Activated effector memory CD4-positive, alpha-beta T cell treated with Interleukin-2 at 50 U/mL for 16 hours (primary cell): ENCODE measurements around the gene LURAP1L.

Experiments
- DNase-seq: peaks from one replicate; pipeline ENCODE4 v3.0.0-alpha.2; 2020

Gene LURAP1L

DNA sequence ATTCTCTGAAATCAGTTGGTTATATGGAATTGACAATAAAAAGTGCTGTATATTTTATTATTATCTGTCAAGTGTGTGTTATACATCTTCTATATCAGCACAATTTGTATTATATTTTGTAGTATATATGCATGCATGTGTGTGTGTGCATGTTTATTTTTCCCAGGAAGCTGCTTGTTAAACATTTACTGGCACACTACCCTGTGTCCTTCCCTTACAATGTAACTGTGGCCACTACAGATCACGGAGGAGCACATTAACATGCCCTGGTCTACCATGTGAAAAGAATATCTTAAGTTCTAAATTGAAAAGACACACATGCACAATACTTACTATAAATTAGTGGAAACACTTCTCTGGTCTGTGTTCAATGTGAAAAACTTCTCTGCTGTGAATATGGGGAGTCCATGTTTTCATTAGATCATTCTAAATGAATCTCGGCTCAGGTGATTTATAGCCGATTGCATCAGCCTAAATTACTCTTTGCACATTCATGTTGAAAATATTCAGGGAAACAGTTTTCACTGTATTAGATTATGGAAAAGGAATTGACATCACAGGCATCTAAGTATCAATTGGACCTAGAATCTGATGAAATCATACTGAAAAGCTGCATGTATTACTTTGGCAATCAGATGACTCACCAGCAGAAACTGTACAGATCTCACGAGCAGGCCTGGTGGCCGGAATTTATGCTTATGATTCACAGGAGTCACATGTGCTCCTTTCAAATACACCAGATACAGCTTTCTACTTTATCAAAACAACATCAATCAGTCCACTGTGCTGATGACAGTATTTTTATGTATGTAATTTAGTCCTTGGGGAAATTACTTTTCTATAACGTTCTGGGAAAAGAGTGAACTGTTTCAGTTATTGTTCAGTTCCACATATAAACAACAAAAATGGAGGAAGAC, 39.4 kb downstream of the LURAP1L start:
- no peak for DNase-seq

DNA sequence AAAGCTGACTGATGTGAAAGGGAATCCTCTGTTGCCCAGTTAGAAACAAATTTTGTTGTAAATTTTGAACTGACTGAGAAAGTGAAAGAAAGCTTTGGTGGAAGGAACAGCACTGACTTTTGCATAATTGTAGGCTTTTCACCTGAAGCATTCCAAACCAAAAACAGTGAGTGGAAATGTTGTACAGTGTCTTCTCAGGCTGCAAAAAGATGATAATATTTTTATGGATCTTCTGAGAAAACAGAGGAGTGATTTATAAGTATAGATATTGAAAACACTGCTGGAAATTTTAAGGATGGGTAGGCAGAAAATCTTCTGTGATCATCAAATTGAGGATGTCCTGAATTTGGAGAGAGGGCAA, 40.0 kb downstream of the LURAP1L start:
- DNase-seq, result no peak

DNA sequence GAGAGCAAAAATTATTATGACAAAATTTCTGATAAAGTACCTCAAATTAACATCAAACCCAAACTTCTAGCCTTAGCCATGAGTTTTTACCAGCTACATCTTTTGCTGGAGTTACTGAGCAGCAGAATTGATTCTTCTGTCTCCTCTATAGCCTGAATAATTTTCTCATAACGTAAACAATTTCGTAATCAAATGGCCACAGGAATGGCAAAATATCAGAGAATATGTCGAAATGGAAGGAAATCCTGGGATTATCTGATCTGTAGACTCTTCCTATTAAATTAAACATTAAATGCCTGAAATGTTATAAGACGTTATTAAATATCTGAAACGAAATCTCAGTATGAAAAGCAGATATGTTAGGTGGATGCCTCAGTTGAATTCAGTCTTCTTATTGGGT, 41.1 kb downstream of the LURAP1L start:
- no peak for DNase-seq

DNA sequence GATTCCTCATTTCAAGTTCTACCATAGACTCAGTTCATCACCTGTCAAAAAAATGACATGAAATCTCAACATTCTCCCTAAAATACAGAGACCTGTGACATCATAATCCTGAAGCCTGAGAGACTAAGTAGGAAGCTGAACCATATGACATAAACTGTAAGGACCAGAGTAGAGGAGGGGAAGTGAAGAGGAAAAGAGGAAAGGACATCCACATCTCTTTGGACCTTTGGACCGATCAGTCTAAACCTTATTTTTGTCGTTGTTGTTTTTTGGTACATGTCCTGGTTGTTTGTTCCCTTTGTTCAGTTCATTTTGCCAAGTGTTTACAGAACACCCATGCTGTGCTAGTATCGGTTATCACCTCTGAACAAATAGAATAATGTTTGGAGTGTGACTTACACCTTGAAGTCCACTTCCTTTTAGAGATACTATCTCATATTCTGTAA, 41.9 kb downstream of the LURAP1L start:
- no peak for DNase-seq

DNA sequence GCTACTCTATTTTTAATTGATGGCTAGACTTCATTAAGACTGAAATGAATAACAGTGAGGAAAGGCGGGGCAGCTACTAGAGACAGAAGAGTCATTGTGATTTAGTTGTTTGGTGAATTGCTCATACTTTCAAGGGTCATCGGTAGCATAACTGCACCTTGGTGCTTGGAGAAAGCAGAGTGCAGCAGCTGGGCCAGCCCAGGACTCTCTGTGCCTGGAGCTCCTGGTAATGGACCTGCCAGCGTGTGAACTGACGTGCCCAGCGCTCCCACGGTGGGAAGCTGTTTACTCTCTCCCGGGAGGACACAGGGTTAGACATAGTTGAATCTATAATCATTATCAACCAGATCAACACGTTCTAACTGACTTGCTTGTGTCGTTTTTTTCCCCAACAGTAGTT, 42.9 kb downstream of the LURAP1L start:
- DNase-seq, result no peak

DNA sequence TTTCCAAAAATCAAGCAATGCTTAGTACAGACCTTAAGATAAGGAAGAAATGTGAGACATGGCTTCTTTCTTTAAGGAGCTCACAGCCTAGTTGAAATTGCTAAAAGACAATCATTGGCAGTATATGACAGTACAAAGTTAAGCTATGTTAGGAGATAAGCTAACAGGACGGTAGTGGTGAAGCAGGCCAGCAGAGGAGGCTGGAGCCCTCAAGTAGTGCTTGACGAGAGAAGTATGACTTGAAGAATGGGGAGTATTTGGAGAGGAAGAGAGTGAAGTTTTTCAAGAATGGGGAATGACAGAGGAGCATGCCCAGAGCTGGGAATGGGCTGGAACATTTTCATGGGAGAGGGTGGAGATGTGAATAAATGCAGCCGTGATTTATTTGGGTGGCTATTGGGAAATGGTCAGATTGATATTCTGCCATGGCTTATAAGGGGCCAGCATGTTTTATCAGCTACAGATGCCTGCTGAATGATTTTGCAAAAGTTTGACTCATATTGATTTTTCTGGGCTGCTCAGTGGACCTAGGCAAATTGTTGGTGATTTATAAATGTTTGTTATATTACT, 43.7 kb downstream of the LURAP1L start:
- DNase-seq, result no peak

DNA sequence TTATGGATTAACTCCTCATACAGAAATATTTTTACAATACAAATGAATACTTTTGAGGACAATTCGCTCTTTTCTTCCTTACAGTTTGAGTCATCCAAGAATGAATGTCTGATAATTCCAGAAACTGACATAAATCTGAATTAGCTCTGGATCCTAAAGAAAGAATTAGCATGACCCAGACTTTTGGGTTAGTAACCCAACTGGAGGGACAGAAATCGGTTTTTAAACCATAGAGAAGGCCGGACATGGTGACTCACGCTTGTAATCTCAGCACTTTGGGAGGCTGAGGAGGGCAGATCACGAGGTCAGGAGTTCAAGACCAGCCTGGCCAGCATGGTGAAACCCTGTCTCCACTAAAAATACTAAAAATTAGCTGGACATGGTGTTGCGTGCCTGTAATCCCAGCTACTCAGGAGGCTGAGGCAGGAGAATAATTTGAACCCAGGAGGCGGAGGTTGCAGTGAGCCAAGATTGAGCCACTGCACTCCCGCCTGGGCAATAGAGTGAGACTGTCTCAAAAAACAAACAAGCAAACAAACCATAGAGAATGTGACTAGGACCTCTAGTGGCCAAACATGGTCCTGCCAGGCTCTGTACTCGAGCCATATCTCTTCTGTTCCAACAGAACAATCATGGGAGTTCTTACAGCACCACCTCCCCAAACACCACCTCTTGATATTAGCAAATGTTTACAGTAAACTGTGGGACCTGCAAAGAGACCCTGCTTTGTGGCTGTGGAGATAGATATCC, 44.8 kb downstream of the LURAP1L start:
- DNase-seq, result no peak

DNA sequence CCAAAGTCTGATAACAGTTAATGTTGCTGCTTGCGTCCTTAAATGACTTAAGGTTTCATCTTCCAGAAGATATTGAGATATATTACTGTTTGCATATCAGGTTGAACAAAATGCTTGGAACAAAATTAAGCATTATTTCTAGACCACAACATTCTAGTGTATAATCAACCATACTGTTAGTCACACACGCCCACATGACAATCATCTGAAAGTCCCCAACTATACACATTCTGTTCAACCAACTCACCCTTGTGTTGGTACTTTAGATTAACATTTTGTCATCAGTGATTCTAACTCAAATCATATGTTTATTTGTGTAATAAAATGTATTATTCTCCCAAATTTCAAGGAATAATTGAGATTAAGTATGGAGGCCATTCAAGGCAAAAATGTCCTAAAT, 47.3 kb downstream of the LURAP1L start:
- DNase-seq, result no peak

DNA sequence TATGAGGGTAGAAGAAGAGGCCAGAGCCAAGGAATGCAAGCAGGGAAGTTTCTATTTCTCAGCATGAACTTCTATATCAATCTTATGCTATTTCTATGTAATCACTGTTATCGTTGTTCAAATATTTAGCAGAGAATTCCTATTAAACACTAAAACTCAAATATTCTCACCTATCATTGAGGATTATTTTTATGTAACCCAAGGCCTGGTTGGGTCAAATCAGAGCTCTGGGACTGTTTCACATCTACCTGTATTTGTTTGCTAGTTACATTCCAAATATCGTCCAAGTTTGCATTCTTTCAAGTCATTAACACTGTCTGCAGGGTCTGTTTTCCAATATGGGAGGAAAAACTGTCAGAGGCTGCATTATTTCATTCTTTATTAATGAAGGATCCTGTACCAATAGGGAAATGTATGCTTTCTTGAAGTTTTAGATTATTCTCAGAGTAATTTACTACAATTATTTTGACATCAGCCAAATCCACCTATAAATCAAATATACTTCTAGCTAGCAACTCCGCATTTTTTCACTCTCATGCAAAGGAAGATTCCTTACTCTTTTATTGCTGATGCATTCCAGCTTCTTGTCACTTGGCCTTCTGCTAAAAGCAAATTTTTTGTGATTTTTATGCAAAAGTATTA, 52.2 kb downstream of the LURAP1L start:
- DNase-seq, result no peak

DNA sequence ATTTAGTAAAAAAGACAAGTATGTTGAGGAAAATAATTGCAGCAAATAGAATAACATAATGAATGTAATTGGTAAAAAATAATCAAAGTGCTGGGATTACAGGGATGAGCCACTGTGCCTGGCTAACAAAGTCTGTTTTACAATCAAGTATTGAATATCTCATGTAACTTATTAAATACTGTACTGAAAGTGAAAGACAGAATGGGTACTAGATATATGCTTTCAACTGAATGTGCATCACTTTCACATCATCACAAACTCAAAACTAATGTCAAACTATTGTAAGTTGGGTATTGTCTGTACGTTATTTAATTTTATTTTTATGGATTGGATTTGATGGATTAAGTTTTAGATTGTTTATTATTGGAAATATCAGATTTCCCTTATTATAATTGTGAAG, 58.9 kb downstream of the LURAP1L start:
- no peak for DNase-seq

DNA sequence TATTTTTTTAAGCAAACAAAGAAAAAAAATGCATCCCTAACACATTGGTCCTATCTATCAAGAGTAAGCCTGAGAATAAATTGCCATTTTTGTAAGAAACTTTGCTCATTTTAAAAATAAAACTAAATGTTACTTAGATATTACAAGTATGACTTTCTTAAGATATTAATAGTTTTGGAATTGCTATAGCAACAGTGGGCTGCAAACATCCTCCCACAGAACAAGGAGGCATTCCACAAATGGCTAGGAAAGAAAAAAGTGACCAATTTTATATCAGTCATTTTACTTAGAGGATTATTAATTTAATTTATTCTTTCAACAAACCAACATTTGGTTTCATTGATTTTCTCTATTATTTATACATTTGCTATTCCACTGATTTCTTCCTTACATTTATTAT, 63.7 kb downstream of the LURAP1L start:
- no peak for DNase-seq

DNA sequence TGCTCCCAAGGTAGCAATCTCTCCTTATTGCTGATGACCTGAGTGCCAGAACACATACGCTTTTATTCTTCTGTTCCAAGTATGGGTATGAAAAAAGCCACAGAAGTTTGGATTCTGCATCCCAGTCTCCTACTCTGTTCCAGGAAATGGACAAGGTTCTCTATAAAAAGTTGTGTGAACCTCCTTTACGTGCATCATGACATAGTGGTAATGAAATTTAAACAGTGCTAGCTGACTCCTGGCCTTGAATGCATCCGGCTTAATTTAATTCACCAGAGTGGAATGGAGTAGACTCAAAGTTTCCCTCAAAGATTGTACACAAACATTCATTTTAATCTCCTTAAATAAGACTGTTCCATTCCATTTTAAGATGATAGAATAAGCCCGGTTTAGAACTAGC, 68.9 kb downstream of the LURAP1L start:
- DNase-seq, result no peak

DNA sequence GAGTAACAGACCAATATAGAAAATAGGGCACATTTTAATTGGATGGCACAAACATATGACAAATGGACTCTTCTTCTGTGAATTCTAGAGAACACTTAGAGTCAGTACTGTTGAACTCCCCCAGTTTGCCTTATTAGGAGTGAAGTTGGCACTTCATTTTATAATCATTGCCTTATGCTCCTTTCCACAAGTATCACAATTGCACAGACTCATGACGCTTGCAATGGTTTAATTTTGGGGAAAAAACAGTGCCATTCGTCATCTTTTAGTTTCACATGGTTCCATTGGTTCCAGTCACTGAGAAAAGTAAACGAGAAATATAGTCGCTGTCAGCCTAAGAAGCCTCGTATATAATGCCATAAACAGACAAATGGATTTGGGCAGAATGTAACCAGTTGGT, 71.2 kb downstream of the LURAP1L start:
- DNase-seq, result no peak

DNA sequence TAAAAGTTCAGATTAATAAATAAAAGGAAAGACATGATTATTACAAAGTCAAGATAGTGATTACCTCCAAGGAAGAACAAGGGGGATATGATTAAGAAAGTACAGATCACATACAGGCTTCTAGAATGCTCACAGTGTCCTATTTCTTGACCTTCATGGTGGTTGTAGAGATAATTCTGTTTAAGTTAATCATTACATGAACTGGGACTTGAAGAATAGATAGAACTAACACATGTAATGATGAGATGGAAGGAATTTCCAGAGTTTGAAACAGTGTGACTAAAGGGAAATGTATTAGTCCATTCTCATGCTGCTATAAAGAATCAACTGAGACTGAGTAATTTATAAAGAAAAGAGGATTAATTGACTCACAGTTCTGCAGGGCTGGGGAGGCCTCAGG, 72.7 kb downstream of the LURAP1L start:
- no peak for DNase-seq

DNA sequence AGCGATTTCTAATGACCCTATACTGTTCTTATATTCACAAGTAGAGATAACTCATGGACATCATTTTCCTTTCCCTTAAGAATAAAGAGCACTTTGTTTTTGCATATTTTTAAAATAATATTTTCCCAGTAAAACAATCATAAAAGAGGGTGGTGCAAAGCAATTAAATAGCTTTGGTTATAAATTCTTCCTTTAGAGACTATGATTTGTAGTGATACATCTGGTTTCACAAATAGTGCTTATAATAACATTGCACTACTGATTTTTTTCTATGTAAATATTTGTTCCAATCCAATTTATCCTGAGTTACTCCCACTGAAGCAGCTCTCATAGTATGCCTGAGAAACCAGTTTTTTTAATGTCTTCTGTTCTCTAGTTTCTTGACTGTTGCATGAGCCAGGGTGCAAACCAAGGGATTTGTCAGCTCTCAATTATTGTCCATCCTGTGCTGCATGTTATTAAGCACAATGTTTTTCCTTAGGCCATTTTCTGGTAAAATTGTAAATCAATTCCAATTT, 74.7 kb downstream of the LURAP1L start:
- DNase-seq, result no peak

DNA sequence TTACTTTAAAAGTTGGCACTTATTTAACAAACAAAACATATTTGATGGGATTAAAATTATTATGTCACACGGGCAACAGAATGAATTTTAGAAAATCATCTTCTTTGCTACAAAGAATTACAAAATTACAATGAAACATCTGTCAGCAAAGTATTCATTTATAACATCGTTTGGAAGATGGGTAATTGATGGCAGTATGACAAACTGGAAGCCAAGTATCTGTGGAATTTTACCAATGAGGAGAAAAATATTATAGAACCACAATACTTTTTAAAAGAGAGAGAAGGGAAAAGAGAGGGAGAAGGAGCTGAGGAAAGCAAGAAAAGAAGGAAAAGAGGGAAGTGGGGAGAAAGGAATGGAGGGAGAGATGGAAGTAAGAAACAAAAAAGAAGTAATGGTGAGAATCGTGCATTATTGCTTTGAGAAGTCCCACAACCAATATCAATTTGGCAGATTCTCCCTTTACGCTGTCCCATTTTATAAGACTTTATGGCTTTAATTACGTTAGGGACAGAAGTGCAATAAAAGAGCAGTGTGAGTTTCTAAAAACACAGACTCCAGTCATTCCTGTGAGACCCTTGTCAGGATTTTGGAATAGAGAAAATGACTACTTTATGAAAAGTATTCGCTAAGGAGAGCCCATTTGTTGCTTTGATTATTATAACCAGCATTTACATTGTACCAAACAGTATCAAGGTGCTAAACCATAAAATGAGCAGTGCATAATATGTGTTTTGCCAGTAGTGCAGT, 76.7 kb downstream of the LURAP1L start:
- DNase-seq, result no peak

DNA sequence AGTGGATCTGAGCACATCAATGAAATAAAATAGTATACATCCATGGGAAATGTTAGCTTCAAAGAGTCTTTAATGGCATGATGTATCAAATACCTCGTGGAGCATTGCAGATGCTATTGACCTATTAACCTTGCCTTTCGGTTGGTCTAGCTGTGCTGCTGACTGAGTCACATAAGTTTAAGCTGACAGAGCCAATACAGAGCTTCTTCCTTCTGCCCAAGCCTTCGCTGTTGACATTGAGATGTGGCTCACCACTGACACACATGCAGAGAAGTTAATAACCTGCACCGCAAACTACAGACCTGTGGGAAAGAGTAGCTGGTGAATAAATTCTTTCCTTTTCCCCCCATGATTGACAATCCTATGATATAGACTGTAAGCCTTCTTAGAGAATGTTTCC, 78.2 kb downstream of the LURAP1L start:
- no peak for DNase-seq

DNA sequence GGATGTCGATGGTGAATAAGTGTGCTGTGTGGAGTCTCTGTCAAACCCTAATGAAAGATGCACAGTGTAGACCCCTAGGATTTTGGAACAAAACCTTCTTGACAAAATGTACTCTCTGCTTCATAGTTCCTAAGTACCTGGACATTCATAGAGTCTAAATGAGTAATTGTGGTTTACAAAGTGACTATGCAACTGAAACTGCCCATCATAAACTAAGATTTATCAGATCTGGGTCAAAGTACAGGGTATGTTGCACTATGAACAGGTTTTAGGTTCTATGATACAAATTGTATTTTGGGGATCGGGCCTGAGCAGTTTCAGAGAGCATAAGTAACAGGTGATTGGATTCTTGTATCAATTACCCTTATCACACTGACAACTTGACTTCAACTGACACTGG, 79.4 kb downstream of the LURAP1L start:
- no peak for DNase-seq

DNA sequence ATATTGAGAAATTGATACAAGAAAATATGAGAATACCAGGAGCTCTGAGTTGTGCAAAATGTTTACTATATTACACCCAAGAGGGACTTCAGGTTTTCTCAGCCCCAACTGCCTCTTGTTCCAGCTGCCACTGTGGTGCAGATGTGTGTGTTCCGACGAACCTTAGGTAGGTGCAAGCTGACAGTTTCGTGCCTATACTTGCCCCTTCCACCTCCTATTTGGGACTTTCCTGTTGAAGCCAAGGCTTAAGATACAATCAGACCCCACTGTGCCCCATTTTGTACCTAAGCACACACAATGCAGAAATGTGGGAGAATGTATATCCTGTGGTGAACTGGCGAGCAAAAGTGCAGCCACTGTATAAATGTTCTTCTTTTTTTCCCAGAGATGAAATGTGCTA, 80.2 kb downstream of the LURAP1L start:
- no peak for DNase-seq

DNA sequence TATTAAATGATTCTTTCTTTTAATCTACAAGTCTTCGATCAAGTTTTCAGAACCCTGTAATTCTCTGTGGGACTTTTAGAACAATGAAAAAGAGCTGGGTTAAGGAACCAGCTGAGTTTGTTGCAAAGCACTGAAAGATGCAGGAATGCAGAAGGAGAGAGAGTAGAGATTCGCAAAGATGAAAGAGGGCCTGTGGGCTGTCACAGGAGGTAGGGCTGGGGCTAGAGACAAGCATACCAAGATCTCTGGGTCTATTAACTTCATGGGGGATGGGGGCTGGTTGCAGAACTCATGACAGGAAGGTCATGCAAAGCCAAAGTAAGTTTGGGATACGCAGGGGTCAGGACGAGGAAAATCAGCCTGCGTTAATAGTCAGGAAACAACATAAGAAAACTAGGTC, 81.8 kb downstream of the LURAP1L start:
- DNase-seq, result no peak

DNA sequence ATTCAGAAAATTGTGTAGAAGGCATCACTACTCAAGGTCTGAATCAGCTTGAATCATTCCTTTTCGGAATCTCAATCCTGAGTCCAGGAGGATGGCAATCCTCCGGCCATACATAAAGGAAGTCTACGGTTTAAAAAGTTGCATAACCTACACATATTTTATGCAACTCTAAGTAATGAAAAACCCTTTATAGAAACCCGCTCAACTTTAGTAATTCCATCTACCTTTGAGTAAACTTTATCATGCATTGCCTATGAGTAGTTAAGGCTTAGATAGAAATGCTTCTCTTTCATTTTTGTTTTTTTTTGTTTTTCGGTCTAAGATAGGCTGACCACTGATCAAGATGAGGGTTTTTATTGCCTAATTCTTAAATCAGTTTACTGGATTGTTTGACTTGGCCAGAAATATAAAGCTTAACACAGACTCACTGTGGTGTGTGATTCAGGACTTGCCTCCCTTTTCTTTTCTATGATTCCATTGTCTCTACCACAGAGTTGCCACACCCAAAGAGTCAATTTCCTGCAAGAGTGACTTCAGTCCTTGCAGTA, 85.0 kb downstream of the LURAP1L start:
- DNase-seq, result no peak

DNA sequence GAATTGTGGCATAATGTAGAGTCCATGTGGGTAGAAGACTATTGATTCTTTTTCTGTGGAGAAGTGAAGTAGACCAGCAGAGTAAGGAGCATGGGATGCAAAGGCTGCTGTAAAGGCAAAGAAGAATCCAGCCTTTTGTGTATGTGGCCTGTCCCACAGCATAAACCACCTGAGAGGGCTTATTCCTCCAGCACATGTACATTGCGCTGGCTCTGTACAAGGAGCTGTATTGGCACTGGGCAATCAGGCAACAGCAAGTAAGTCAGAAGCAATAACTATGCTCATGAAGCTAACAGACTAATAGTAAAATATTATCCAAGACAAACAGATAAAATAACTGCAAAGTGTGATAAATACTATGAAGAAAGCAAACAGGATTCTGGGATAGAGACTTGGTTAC, 86.2 kb downstream of the LURAP1L start:
- DNase-seq, result no peak
